Measurements from ENCODE around the gene POP7. TPM values are rescaled to one million over a fixed set of nuclear protein-coding genes. Genes with fewer than 3 reads are reported as not detected.

POP7 gene
- total RNA-seq, 2 experiments from 2014 or later, result 47.2 to 94.3 TPM

DNA sequence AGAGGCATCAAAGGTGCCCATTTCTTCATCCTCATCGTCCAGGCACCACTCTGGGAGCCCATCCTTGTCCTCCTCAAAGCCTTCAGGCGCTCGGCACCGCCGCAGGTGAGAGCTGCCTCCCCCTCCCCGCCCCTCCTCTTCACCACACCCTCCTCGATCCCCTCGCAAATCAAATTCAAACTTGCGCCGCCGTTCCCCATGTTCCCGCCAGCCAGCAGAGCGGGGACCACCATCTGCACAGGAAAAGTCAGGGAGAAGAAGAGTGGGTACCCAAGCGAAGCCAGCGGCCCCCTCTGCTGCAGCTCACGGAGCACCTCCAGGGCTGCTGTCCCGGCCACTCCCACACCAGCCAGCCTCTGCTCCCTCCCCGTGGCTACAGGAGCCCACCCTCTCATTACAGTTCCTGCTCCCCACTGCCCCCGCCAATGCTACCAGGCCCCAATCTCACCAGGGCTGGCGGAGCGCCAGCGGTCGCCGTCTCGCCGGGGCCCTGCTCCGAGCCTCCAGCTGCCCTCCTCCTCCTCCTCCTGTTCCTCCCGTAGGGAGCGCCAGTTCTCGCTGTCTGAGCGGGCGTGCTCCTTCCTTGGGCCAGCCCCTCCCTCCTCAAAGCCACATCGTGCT is 19.6 kb upstream of the POP7 start:
- BruUV-seq (replicated peaks), result no TSS peak
- Histone ChIP-seq H3K79me2 (ENCODE audit: insufficient read depth, low read depth, low read length) (peaks cover 24% of the 10 kb centered on the region), H3K27ac (ENCODE audit: low read depth, low read length, poor library complexity, severe bottlenecking) (no peak overlapping the region), H3K4me3 (ENCODE audit: low read depth, low read length, poor library complexity, severe bottlenecking) (no peak overlapping the region), H3K4me1 (ENCODE audit: insufficient read depth, low read length, poor library complexity, severe bottlenecking) (peaks cover 6% of the 10 kb centered on the region), H2AFZ (ENCODE audit: low read length) (no peak overlapping the region), H3K9me2 (ENCODE audit: insufficient read depth, low read length) (no peaks in the 10 kb centered on the region), H3K9me3 (ENCODE audit: low read length) (no peaks in the 10 kb centered on the region), H3K36me3 (ENCODE audit: insufficient read depth, low read length) (peaks cover 94% of the 10 kb centered on the region), H3K4me2 (ENCODE audit: low read length) (no peak overlapping the region), H4K20me1 (ENCODE audit: insufficient read depth, low read length) (peaks cover 6% of the 10 kb centered on the region)
- TF ChIP-seq EZH2phosphoT487 (IDR thresholded peaks at IDR 0.05; ENCODE audit: borderline replicate concordance, low read depth, low read length), result no peak
- TF ChIP-seq, protein P1, sequence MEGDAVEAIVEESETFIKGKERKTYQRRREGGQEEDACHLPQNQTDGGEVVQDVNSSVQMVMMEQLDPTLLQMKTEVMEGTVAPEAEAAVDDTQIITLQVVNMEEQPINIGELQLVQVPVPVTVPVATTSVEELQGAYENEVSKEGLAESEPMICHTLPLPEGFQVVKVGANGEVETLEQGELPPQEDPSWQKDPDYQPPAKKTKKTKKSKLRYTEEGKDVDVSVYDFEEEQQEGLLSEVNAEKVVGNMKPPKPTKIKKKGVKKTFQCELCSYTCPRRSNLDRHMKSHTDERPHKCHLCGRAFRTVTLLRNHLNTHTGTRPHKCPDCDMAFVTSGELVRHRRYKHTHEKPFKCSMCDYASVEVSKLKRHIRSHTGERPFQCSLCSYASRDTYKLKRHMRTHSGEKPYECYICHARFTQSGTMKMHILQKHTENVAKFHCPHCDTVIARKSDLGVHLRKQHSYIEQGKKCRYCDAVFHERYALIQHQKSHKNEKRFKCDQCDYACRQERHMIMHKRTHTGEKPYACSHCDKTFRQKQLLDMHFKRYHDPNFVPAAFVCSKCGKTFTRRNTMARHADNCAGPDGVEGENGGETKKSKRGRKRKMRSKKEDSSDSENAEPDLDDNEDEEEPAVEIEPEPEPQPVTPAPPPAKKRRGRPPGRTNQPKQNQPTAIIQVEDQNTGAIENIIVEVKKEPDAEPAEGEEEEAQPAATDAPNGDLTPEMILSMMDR (conservative IDR thresholded peaks at IDR 0.05; ENCODE audit: low read length), result no peak
- DNase-seq (ENCODE audit: low spot score), result no peak
- ChIA-PET POLR2A (no interaction called here), CTCF (ENCODE audit: unreplicated experiment) (no interaction called here)
- intact Hi-C loops (cut with micrococcal nuclease; ENCODE audit: unreplicated experiment), result no loop called here

DNA sequence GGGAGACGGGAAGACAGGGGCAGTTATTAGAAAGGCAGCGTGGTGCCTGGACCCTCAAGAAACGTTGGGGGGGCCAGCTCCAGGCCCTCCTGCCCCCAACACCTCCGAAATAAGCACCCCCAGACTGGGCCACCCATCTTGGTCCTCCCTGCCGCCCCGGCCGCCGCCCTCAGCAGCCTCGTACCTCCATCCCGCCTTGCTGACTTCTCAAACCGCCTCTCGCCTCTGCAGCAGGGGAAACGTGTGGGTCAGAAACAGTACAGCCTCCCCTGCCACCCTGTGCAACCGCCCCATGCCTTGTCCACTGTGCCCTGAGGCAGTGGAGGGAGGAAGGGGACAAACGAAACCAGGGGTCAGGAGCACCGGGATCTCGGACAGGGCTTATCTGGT is 19.1 kb upstream of the POP7 start:
- Histone ChIP-seq H2AFZ (ENCODE audit: low read length) (no peak overlapping the region), H3K4me2 (ENCODE audit: low read length) (no peak overlapping the region), H3K79me2 (ENCODE audit: insufficient read depth, low read depth, low read length) (peaks cover 26% of the 10 kb centered on the region), H4K20me1 (ENCODE audit: insufficient read depth, low read length) (peaks cover 6% of the 10 kb centered on the region), H3K9me3 (ENCODE audit: low read length) (no peaks in the 10 kb centered on the region), H3K36me3 (ENCODE audit: insufficient read depth, low read length) (peaks cover 89% of the 10 kb centered on the region), H3K4me3 (ENCODE audit: low read depth, low read length, poor library complexity, severe bottlenecking) (no peak overlapping the region), H3K9me2 (ENCODE audit: insufficient read depth, low read length) (no peaks in the 10 kb centered on the region), H3K27ac (ENCODE audit: low read depth, low read length, poor library complexity, severe bottlenecking) (no peak overlapping the region), H3K4me1 (ENCODE audit: insufficient read depth, low read length, poor library complexity, severe bottlenecking) (peaks cover 11% of the 10 kb centered on the region)
- ChIA-PET POLR2A (no interaction called here), CTCF (ENCODE audit: unreplicated experiment) (interaction anchor here (0.5 kb wide), 1 partner anchor 9 kb away, joined by 4 read pairs; no protein-coding TSS in a partner anchor)
- BruUV-seq (replicated peaks), result no TSS peak
- no peak for DNase-seq (ENCODE audit: low spot score)
- no peak for TF ChIP-seq EZH2phosphoT487 (IDR thresholded peaks at IDR 0.05; ENCODE audit: borderline replicate concordance, low read depth, low read length)
- TF ChIP-seq, protein P1 (conservative IDR thresholded peaks at IDR 0.05; ENCODE audit: low read length), result no peak
- intact Hi-C loops (cut with micrococcal nuclease; ENCODE audit: unreplicated experiment), result no loop called here

DNA sequence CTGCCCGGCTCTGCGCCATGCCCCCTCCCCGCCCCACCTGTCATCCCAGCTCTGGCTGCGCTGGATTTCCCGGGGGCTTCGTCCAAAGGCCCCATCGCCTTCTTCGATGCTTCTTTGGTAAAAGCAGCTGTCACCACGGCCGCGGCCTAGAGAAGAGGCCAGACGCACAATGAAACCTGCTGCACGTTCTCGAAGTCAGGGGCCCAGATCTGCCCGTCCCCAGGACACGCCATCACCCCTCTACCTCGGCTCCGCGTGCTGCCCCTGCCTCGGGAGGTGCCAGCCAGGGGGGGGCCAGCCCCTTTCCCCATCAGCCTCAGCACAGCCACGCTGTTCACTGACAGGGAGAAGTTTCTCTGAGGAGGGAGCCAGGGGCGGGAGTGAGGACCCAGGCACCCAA is 18.7 kb upstream of the POP7 start:
- TF ChIP-seq, protein P1 (conservative IDR thresholded peaks at IDR 0.05; ENCODE audit: low read length), result no peak
- no peak for TF ChIP-seq EZH2phosphoT487 (IDR thresholded peaks at IDR 0.05; ENCODE audit: borderline replicate concordance, low read depth, low read length)
- DNase-seq (ENCODE audit: low spot score), result no peak
- POLR2A ChIA-PET, result no interaction called here
- H2AFZ ChIP-seq (ENCODE audit: low read length), result no peak overlapping the region
- H3K36me3 ChIP-seq (ENCODE audit: insufficient read depth, low read length), result peaks cover 84% of the 10 kb centered on the region
- no peaks in the 10 kb centered on the region for H3K9me2 ChIP-seq (ENCODE audit: insufficient read depth, low read length)
- no peaks in the 10 kb centered on the region for H3K9me3 ChIP-seq (ENCODE audit: low read length)
- intact Hi-C loops (cut with micrococcal nuclease; ENCODE audit: unreplicated experiment), result no loop called here
- peaks cover 15% of the 10 kb centered on the region for H3K4me1 ChIP-seq (ENCODE audit: insufficient read depth, low read length, poor library complexity, severe bottlenecking)
- peaks cover 9% of the 10 kb centered on the region for H4K20me1 ChIP-seq (ENCODE audit: insufficient read depth, low read length)
- no peak overlapping the region for H3K4me3 ChIP-seq (ENCODE audit: low read depth, low read length, poor library complexity, severe bottlenecking)
- no peak overlapping the region for H3K4me2 ChIP-seq (ENCODE audit: low read length)
- CTCF ChIA-PET (ENCODE audit: unreplicated experiment), result interaction anchor here (0.5 kb wide), 1 partner anchor 10 kb away, joined by 4 read pairs; no protein-coding TSS in a partner anchor
- BruUV-seq (replicated peaks), result no TSS peak
- peaks cover 31% of the 10 kb centered on the region for H3K79me2 ChIP-seq (ENCODE audit: insufficient read depth, low read depth, low read length)
- H3K27ac ChIP-seq (ENCODE audit: low read depth, low read length, poor library complexity, severe bottlenecking), result no peak overlapping the region

Measured in OCI-LY7 (cell line).